Jurkat, Clone E6-1 (cell line): Measurements from ENCODE around the gene KCTD7.
"Not testable (repeated sequence)": the region's sequence is repeated elsewhere in the genome, so short reads cannot be mapped to it uniquely, and the experiment has no call there.

Experiments used
- DNase-seq: peaks from one replicate; pipeline ENCODE4 v3.0.0-alpha.2; 2011; ENCODE audit warnings: low read depth, low spot score
- H3K4me3 ChIP-seq: 2 replicates; pipeline ENCODE4 v1.5.1; 2011; ENCODE audit warnings: mild to moderate bottlenecking, low read length, control low read depth, moderate library complexity

Gene KCTD7

DNA sequence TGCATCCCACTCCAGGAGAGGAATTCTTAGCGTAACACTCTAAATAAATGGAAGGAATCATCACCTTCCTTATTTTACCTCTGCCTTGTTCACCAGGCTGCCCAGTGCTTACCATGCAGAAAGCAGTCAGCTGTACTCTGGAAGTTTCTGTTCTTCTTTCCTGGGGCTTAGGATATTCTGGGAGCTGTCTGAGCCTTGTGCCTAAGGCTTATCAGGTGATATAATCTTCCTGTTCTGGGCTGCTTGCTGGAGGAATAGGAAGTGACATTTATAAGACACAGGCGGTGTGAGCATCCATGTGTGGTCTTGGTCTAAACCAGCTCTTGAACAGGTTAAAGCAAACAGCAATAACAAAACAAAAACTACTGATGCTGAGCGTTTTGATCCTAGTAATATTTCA, 13.5 kb downstream of the KCTD7 start:
- no peak for DNase-seq
- H3K4me3 ChIP-seq, result no peak overlapping the region

DNA sequence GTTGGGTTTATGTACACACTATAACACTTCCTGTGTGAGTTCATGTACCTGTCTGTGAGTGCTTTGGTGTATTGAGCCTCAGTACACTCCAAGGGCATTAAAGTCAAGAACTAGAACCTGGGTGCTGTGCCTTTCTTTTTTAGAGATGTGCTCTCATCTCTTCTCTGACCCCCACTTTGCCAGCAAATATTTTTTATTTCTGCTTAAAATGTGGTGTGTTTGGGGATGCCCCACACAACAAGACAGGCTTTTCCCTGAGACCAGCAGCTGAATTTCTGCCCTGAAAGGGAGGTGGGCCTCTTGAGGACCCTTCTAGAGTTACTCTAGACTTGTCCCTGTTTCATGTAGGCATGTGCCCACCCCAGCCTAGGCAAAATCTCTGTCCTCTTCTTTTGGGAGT, 14.3 kb downstream of the KCTD7 start:
- H3K4me3 ChIP-seq, result no peak overlapping the region
- DNase-seq, result no peak

DNA sequence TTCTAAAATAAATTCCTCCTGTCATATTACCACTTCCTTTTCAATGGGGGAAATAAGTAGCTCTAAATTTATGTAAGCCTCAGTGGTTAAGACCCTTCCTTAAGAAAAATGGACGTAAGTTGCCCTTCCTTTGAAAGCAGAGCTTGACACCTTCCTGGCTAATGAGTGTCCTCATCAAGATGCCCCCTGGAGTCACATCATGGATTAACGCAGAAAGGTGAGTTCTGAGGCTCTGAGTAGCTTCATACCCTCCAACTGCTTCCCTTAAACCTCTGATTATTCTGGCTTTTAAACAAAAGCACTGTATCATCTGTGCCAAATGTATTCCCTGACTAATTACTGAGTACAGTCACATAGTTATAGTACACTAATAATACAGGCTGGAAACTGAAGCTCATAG, 14.7 kb downstream of the KCTD7 start:
- no peak overlapping the region for H3K4me3 ChIP-seq
- DNase-seq, result no peak

DNA sequence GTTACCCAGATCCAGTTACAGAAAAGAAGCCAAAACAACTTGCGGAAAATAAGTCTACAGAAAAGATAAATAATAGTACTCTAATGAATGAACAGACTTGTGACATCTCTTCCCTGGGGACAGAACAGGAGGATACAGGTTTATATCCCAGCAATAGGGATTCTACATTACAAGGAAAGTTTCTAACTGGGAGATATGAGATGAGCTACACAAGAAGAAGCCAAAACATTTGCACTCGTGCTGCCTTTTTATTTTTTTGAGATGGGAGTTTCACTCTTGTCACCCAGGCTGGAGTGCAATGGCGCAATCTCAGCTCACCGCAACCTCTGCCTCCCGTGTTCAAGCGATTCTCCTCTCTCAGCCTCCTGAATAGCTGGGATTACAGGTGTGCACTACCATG, 22.3 kb downstream of the KCTD7 start:
- not testable (repeated sequence) for DNase-seq, H3K4me3 ChIP-seq

DNA sequence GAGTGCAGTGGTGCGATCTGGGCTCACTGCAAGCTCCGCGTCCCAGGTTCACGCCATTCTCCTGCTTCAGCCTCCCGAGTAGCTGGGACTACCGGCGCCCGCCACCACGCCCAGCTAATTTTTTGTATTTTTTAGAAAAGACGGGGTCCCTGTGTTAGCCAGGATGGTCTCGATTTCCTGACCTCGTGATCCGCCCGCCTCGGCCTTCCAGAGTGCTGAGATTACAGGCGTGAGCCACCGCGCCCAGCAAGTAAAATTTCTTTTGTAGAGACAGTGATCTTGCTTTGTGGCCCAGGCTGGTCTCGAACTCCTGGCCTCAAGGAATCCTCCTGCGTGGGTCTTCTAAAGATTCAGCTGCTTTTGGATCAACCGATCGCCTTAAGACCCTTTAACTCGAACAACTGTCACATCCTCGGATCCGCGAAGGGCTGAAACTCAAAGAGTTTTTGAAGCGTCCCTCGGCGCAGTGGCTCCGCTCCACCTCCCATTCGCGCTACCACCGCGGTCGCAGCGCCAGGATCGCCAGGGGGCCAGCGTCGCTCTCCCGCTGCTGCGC, 25.1 kb downstream of the KCTD7 start:
- not testable (repeated sequence) for DNase-seq
- H3K4me3 ChIP-seq, result peak overlapping the region; percentile 82

DNA sequence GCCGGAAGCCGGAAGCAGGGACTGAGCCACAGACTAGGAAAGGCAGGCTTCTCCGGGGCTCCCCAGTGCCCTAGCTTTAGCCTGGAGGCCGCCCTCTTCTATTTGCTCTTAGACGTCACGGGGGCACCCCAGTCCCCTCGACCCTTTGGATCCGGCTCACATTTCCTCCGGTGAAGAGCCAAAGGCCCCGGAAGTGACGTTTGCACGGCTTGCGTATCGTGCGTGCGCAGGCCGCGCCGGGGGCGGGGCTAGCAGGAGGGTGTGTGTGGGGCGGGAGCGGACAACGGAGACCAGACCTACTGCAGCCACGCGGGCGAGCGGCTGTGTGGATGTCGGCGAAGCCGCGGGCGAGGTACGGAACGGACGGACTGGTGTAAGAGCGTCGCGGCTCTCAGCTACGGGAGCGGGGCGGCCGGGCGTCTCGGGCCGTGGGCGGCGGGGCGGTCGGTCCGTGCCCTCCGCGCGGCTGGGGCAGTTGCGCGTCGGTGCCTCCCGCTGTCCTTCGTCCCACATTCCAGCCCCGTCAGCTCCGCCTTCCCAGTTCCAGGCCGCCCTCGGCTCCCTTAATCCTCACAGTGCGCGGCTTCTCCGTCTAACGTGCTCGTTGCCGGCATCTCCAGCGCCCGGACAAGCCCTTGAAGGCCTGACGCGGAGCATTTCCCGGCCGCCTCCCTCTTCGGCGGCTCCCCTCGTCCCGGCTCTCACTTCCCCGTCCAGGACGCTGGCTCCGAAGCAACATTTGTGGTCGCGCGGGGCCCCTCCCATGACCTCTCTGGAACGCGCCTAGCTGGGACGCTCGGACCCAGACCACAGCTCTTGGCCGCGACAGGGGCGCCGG, 25.8 kb downstream of the KCTD7 start:
- DNase-seq, result peak; percentile 95
- peak overlapping the region; percentile 82 for H3K4me3 ChIP-seq

DNA sequence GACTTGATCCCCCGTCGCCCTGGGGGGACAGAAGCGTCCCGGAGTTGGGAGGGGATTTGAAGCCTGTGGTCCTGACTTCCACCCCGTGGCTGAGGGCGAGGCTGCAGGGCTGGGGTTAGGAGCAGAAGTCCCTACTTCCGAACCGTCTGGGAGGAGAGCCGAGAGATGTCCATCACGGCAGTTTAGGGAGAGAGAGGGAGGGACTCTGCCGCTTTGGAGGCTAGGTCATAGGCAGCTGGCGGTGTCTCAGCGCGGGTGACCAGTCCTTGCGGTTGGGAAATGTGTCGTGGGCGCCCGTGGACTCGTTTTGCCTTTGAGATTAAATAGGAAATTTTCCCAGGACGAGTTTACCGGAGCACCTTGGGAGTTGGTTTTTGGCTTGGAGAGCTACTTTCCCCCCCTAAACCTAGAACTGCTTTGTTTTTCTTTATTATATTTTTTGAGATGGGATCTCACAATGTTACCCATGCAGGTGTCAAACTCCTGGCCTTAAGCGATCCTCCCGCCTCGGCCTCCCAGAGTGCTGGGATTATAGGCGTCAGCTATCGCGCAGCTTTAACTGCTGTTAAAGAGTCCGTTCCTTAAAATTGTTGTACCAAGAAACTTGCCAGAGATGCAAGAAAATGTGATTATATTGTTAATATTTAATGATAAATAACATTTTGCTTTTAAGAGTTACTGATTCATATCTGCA, 26.6 kb downstream of the KCTD7 start:
- DNase-seq, result not testable (repeated sequence)
- H3K4me3 ChIP-seq, result peak overlapping the region; percentile 82

DNA sequence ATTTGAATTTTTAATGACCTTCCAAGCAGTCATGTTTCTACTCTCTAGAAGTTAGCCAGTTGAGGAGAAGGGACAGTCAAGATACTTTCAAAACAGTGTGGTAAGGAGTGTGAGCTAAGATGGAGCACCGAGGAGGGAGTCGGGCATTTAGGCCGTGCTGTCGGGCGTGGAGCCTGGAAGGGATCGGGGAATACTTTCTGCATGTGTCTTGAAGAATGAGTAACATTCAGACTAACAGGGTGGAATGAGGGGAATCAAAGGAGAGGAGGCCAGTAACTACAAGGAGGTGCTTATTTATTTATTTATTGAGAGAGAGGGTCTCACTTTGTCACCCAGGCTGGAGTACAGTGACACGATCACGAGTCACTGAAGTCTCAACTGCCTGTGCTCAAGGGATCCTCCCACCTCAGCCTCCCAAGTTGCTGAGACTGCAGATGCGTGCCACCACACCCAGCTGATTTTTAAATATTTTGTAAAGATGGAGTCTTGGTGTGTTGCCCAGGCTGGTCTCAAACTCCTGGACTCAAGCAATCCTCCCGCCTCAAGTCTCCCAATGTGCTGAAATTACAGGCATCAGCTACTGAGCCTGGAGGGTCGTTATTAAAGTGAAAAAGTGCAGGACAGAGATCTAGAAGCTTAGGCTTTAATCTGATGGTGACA, 27.3 kb downstream of the KCTD7 start:
- not testable (repeated sequence) for DNase-seq, H3K4me3 ChIP-seq

DNA sequence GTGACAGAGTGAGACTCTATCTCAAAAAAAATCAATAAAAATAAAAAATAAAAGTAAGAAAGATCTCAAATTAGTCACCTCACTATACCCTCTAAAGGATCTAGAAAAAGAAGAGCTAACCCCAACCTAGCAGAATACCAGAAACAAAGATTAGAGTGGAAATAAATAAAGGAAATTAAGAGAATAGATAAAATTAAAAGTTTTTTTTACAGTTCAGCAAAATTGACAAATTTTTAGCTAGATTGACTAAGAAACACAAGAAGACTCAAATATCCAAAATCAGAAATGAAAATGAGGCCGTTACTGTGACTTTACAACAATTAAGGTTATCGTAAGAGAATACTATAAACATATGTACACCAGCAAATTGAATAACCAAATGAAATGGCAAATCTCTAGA, 29.1 kb downstream of the KCTD7 start:
- no peak overlapping the region for H3K4me3 ChIP-seq
- no peak for DNase-seq

DNA sequence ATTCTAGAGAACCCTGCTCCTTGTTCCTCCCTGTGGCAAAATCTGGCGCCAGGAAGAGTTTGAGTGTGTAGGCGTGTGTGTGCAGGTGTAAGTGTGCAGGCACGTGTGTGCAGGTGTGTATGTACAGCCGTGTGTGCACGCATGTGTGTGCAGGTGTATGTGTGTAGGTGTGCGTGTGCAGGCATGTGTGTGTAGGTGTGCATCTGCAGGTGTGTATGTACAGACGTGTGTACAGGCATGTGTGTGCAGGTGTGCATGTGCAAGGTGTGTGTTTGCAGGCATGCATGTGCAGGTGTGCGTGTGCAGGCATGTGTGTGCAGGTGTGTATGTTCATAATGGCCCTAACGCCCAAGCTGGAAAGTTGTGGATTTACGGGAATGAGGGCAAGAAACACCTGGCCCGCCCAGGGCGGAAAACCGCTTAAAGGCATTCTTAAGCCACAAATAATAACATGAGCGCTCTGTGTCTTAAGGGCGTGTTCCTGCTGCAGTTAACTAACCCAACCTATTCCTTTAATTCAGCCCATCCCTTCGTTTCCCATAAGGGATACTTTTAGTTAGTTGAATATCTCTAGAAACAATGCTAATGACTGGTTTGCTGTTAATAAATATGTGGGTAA, 34.1 kb downstream of the KCTD7 start:
- DNase-seq, result no peak
- H3K4me3 ChIP-seq, result no peak overlapping the region

DNA sequence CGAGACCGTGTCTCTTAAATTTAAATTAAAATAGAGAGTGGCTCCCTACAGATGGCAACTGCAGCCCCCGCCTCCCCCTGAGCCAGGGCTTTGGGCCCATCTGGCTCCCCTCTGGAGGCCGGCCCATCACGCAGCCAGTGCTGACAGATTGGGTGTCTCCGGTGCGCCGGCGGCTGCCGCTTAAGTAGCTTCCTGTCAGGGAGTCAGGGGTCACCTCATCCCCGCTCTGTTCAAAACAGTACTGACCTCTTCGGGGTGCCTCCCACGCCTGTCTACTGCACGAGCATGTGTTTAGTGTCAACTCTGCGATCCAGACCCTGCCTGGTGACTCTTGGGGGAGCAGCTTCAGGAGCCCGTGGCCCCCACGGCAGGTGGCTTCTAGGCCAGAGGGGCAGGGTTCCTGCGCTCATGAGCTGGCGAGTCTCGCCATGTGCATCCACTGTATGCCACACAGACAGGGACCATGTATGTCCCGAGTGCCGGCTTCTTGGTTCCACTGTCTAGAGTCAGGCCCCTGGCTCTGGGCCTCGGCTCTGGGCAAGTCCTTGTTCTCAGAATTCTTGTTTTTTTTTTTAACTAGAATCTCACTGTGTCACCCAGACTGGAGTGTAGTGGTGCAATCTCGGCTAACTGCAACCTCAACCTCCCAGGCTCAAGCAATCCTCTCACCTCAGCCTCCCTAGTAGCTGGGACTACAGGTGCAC, 36.1 kb downstream of the KCTD7 start:
- DNase-seq, result no peak

DNA sequence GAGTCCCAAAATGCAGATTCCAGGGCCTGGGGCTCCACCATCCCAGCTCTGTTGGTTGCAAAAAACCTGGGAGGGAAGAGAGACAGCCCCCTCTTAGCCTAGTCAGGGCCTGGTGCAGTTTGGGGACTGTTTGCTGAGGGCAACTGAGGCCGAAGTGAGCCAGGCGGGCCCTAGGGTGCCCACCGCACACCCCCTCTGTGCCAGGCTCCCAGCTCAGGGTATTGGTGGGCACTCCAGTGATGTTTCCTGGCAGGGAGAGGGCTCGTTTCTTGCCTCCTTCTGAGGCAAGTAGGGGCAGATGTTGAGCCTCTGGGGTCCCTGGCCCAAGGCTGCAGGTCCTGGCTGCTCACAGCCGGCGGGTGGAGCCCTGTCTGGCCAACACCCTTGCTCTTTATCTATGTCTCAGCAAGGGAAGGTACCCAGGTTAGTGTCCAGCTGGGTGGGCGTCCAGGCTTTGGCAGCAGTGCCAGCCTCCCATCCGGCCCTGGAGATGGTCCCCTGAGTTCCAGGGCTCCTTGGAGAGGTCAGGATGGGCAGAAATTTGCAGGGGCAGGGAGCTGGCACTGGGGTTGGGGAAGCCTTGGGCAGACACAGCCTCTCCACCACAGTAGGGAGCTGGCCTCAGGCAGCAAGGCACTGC, 37.8 kb downstream of the KCTD7 start:
- DNase-seq, result no peak
- H3K4me3 ChIP-seq, result no peak overlapping the region

More for the DNA sequence above, 36.1 kb downstream of the KCTD7 start:
- H3K4me3 ChIP-seq, result no peak overlapping the region

DNA sequence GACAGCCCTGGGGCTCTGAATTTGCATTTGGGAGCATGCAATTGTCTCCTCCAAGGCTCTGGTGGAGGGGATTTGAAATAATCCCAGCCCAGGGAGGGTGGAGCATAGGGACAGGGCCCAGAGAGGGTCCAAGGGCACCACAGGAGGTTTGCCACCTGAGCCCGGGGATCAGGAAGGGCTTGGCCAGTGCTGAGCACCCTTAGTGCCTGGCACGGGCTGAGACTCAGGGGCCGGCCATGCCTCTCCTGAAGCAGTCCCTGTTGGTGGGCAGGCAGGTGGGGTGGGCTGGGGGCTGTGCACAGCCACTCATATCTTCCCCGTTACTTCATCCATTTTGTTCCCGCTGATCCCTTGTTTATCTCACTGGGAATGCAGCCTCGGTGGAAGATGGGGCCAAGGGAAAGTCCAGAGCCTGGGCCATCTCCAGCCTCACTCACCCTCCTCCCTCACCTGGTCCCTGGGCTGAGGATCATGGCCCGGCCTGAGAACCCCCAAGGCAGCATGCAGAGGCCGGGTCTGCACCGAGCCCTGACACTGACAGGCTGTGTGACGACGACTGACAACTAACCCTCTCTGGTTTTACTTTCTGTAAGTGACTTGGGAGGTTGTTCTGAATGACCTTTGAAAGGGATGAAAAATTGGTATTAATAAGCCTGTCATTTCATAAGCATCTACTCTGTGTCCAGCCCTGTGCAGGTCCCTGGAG, 38.5 kb downstream of the KCTD7 start:
- H3K4me3 ChIP-seq, result no peak overlapping the region
- no peak for DNase-seq

DNA sequence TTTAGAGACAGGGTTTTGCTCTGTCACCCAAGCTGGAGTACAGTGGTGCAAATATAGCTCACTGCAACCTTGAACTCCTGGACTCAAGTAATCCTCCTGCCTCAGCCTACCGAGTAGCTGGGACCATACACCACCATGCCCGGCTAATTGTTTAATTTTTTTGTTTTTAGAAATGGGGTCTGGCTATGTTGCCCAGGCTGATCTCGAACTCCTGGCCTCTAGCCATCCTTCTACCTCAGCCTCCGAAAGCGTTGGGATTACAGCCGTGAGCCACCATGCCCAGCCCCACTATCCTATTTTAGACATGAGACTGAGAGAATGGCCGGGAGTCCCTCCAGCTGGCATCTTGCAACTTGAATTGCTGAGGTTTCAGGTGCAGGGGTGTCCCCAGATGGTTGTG, 39.4 kb downstream of the KCTD7 start:
- DNase-seq, result no peak
- no peak overlapping the region for H3K4me3 ChIP-seq

DNA sequence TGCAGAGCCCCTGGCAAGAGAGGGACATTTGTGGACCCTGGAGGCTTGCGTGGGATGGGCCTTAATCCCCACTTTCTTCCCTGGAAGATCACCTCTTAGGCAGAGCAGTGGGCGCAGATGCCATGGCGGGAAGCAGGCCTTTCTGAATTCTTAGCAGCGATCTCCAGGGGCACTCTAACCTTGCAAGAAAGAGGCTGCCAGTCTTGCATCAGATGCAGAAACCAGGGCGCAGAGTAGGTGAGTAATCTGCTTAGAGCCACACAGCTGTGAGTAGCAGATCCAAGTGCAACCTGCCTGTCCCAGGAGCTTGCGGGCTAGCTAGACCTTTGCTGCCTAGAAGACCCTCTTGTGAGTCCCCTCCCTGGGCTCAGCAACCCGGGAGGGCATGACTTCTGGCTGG, 40.0 kb downstream of the KCTD7 start:
- no peak overlapping the region for H3K4me3 ChIP-seq

DNA sequence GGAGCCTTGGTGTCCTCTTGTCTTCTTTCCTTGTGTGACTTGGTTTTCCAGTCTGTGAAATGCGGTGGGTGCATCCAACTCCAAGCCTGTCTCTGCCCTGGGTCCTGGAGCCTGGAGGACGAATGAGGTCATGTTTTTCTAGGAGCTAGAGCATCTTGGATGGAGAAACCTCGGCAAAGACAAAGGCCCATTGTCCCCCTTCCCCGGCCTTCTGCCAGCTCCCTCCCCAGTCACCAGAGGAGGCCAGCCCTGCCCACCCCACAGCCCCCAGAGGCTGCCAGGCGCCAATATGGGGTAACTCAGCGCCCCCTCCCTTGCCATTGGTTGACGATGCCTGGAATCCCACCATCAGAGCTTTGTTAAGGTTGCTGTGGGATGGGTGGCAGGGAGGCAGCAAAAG, 40.4 kb downstream of the KCTD7 start:
- H3K4me3 ChIP-seq, result no peak overlapping the region
- no peak for DNase-seq

More for the DNA sequence above, 40.0 kb downstream of the KCTD7 start:
- DNase-seq, result no peak

DNA sequence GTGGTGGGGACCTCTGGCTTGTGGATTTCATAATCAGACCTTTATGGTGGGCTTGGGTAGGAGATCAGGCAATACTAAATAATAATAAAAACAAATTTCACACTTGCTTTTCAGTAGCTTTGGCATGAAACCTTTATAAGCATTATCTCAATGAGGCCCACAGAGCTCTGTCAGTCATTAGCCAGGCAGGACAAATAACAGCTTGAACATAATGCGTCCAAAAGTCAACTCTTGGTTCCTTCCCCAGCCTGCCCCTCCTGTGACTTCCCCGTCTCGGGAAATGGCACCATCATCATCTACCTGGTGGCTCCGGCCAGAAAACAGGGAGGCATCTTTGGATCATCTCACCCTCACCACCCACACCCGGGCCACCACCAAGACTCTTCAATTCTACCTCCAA, 40.8 kb downstream of the KCTD7 start:
- no peak for DNase-seq
- no peak overlapping the region for H3K4me3 ChIP-seq

DNA sequence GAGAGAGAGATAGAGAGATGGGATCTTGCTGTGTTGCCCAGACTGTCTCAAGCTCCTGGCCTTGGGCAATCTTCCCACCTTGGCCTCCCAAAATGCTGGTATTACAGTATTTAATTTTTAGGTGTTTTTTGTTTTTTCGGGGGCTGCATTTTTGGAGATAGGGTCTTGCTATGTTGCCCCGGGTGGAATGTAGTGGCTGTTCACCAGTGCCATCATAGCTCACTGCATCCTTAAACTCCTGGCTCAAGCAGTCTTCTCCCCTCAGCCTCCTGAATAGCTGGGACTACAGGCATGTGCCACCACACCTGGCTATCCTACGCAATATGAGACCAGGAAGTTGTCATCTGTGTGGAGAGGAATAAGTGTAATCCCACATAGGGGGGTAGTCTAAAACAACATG, 42.4 kb downstream of the KCTD7 start:
- DNase-seq, result no peak
- H3K4me3 ChIP-seq, result no peak overlapping the region
